Measurements from ENCODE around the gene PDSS2.
A peak's percentile ranks its signal among the peaks of the same experiment; 100 is the strongest.

Gene PDSS2

GRCh38 chr6:107304421-107305025 lies 154.8 kb downstream of the PDSS2 start:
- no peak overlapping the region for H2BK12ac ChIP-seq (ENCODE audit: low read length in 2 of 2)
- H3K4ac ChIP-seq (ENCODE audit: low read depth in 1 of 2, low read length in 2 of 2), result no peak overlapping the region
- H3K27ac ChIP-seq (ENCODE audit: low read length, poor library complexity, severe bottlenecking), result no peak overlapping the region
- H4K8ac ChIP-seq (ENCODE audit: low read length), result no peak overlapping the region
- H3K4me3 ChIP-seq (ENCODE audit: insufficient read depth in 1 of 2, low read depth in 1 of 2, low read length in 2 of 2), result no peak overlapping the region
- peaks cover 2% of the 10 kb centered on the region for H3K4me1 ChIP-seq (ENCODE audit: control insufficient read depth, insufficient read depth, low read depth, low read length)
- H2AK5ac ChIP-seq (ENCODE audit: low read length, severe bottlenecking), result no peak overlapping the region
- no peak overlapping the region for H2BK5ac ChIP-seq (ENCODE audit: low read depth, low read length, poor library complexity, severe bottlenecking)
- H3K36me3 ChIP-seq (ENCODE audit: control insufficient read depth in 1 of 2, insufficient read depth in 2 of 2, low read depth in 1 of 2, low read length in 2 of 2), result peaks cover 0 to 3% of the 10 kb centered on the region in 2 experiments
- 84% methylated on average over 3 of the region's 5 CpGs for WGBS
- no peak overlapping the region for H2BK120ac ChIP-seq (ENCODE audit: low read depth, low read length)
- no peaks in the 10 kb centered on the region for H3K27me3 ChIP-seq (ENCODE audit: control insufficient read depth in 1 of 2, insufficient read depth in 1 of 2, low read length in 2 of 2)
- H3K9me3 ChIP-seq (ENCODE audit: control insufficient read depth, low read length), result no peaks in the 10 kb centered on the region
- peaks cover 15% of the 10 kb centered on the region for H3K79me1 ChIP-seq (replicated peaks; ENCODE audit: low read length, poor library complexity, severe bottlenecking)
- H4K91ac ChIP-seq (ENCODE audit: low read length), result no peak overlapping the region
- H3K9ac ChIP-seq (ENCODE audit: low read length), result no peak overlapping the region
- no peak overlapping the region for H3K14ac ChIP-seq (ENCODE audit: low read length in 2 of 2)
- no peak overlapping the region for H3K18ac ChIP-seq (ENCODE audit: low read depth in 1 of 2, low read length in 2 of 2)
- peak; percentile 15 for DNase-seq
- H2AFZ ChIP-seq (ENCODE audit: low read depth, low read length), result no peak overlapping the region
- H3K4me2 ChIP-seq (ENCODE audit: low read length, poor library complexity, severe bottlenecking), result no peak overlapping the region
- H2BK15ac ChIP-seq (ENCODE audit: low read depth, poor library complexity, severe bottlenecking), result no peak overlapping the region
- H3K23ac ChIP-seq (ENCODE audit: low read length in 2 of 2), result no peak overlapping the region

DNA sequence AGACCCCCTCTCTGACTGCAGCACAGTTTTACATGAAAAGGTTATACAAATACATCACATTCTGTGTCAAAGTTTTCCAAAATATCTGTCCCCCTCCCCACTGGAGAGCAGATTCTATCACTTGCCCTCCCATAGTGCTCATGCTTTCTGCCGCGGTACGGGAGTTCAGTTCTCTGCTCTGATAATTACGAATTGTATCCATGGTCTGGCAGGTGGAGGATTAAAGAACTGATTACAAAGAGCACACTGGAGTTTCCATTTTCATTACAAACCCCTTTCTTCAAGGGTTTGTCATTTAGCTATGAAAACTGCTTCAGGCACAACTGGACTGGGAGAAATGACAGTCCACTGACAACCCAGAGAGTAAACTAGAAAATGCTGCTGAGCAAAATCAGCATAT lies 166.0 kb downstream of the PDSS2 start:
- Histone ChIP-seq H3K14ac (ENCODE audit: low read length in 2 of 2) (no peak overlapping the region), H4K8ac (ENCODE audit: low read length) (no peak overlapping the region), H2BK5ac (ENCODE audit: low read depth, low read length, poor library complexity, severe bottlenecking) (no peak overlapping the region), H3K4me3 (ENCODE audit: insufficient read depth in 1 of 2, low read depth in 1 of 2, low read length in 2 of 2) (no peak overlapping the region), H2BK15ac (ENCODE audit: low read depth, poor library complexity, severe bottlenecking) (no peak overlapping the region), H2AFZ (ENCODE audit: low read depth, low read length) (no peak overlapping the region), H3K18ac (ENCODE audit: low read depth in 1 of 2, low read length in 2 of 2) (no peak overlapping the region), H4K91ac (ENCODE audit: low read length) (no peak overlapping the region), H3K9ac (ENCODE audit: low read length) (no peak overlapping the region), H3K4me2 (ENCODE audit: low read length, poor library complexity, severe bottlenecking) (no peak overlapping the region), H3K36me3 (ENCODE audit: control insufficient read depth in 1 of 2, insufficient read depth in 2 of 2, low read depth in 1 of 2, low read length in 2 of 2) (no peaks in the 10 kb centered on the region), H3K27me3 (ENCODE audit: control insufficient read depth in 1 of 2, insufficient read depth in 1 of 2, low read length in 2 of 2) (no peaks in the 10 kb centered on the region), H3K4me1 (ENCODE audit: control insufficient read depth, insufficient read depth, low read depth, low read length) (no peaks in the 10 kb centered on the region), H3K79me1 (replicated peaks; ENCODE audit: low read length, poor library complexity, severe bottlenecking) (peaks cover 11% of the 10 kb centered on the region), H3K4ac (ENCODE audit: low read depth in 1 of 2, low read length in 2 of 2) (no peak overlapping the region), H3K27ac (ENCODE audit: low read length, poor library complexity, severe bottlenecking) (no peak overlapping the region), H2AK5ac (ENCODE audit: low read length, severe bottlenecking) (no peak overlapping the region), H3K9me3 (ENCODE audit: control insufficient read depth, low read length) (no peaks in the 10 kb centered on the region), H2BK120ac (ENCODE audit: low read depth, low read length) (no peak overlapping the region), H3K23ac (ENCODE audit: low read length in 2 of 2) (no peak overlapping the region), H2BK12ac (ENCODE audit: low read length in 2 of 2) (no peak overlapping the region)
- no peak for DNase-seq
- WGBS, result 100% methylated on average over 2 of the region's 4 CpGs

GRCh38 chr6:107292715-107293271 lies 166.6 kb downstream of the PDSS2 start:
- H4K8ac ChIP-seq (ENCODE audit: low read length), result no peak overlapping the region
- no peak overlapping the region for H2BK15ac ChIP-seq (ENCODE audit: low read depth, poor library complexity, severe bottlenecking)
- H2BK120ac ChIP-seq (ENCODE audit: low read depth, low read length), result no peak overlapping the region
- no peak overlapping the region for H3K4ac ChIP-seq (ENCODE audit: low read depth in 1 of 2, low read length in 2 of 2)
- no peak overlapping the region for H2BK5ac ChIP-seq (ENCODE audit: low read depth, low read length, poor library complexity, severe bottlenecking)
- no peaks in the 10 kb centered on the region for H3K9me3 ChIP-seq (ENCODE audit: control insufficient read depth, low read length)
- H2AK5ac ChIP-seq (ENCODE audit: low read length, severe bottlenecking), result no peak overlapping the region
- H2BK12ac ChIP-seq (ENCODE audit: low read length in 2 of 2), result no peak overlapping the region
- 68% methylated on average over 6 of the region's 6 CpGs for WGBS
- peaks cover 11% of the 10 kb centered on the region for H3K79me1 ChIP-seq (replicated peaks; ENCODE audit: low read length, poor library complexity, severe bottlenecking)
- H3K9ac ChIP-seq (ENCODE audit: low read length), result no peak overlapping the region
- peak overlapping the region in 1 of 2 experiments; percentile 22 for H3K18ac ChIP-seq (ENCODE audit: low read depth in 1 of 2, low read length in 2 of 2)
- H3K23ac ChIP-seq (ENCODE audit: low read length in 2 of 2), result no peak overlapping the region
- H3K4me2 ChIP-seq (ENCODE audit: low read length, poor library complexity, severe bottlenecking), result no peak overlapping the region
- H3K36me3 ChIP-seq (ENCODE audit: control insufficient read depth in 1 of 2, insufficient read depth in 2 of 2, low read depth in 1 of 2, low read length in 2 of 2), result no peaks in the 10 kb centered on the region
- H4K91ac ChIP-seq (ENCODE audit: low read length), result no peak overlapping the region
- H3K4me1 ChIP-seq (ENCODE audit: control insufficient read depth, insufficient read depth, low read depth, low read length), result no peaks in the 10 kb centered on the region
- H3K14ac ChIP-seq (ENCODE audit: low read length in 2 of 2), result no peak overlapping the region
- no peak overlapping the region for H3K4me3 ChIP-seq (ENCODE audit: insufficient read depth in 1 of 2, low read depth in 1 of 2, low read length in 2 of 2)
- no peak overlapping the region for H3K27ac ChIP-seq (ENCODE audit: low read length, poor library complexity, severe bottlenecking)
- H2AFZ ChIP-seq (ENCODE audit: low read depth, low read length), result no peak overlapping the region
- H3K27me3 ChIP-seq (ENCODE audit: control insufficient read depth in 1 of 2, insufficient read depth in 1 of 2, low read length in 2 of 2), result no peaks in the 10 kb centered on the region
- no peak for DNase-seq

- Histone ChIP-seq H3K14ac (ENCODE audit: low read length in 2 of 2) (no peak overlapping the region), H3K27ac (ENCODE audit: low read length, poor library complexity, severe bottlenecking) (no peak overlapping the region), H3K4me2 (ENCODE audit: low read length, poor library complexity, severe bottlenecking) (no peak overlapping the region), H2BK120ac (ENCODE audit: low read depth, low read length) (no peak overlapping the region), H3K9ac (ENCODE audit: low read length) (no peak overlapping the region), H2AFZ (ENCODE audit: low read depth, low read length) (no peak overlapping the region), H3K4me3 (ENCODE audit: insufficient read depth in 1 of 2, low read depth in 1 of 2, low read length in 2 of 2) (no peak overlapping the region), H3K27me3 (ENCODE audit: control insufficient read depth in 1 of 2, insufficient read depth in 1 of 2, low read length in 2 of 2) (no peaks in the 10 kb centered on the region), H4K8ac (ENCODE audit: low read length) (no peak overlapping the region), H3K4me1 (ENCODE audit: control insufficient read depth, insufficient read depth, low read depth, low read length) (no peaks in the 10 kb centered on the region), H2BK5ac (ENCODE audit: low read depth, low read length, poor library complexity, severe bottlenecking) (no peak overlapping the region), H2BK15ac (ENCODE audit: low read depth, poor library complexity, severe bottlenecking) (no peak overlapping the region), H3K23ac (ENCODE audit: low read length in 2 of 2) (no peak overlapping the region), H2BK12ac (ENCODE audit: low read length in 2 of 2) (no peak overlapping the region), H3K4ac (ENCODE audit: low read depth in 1 of 2, low read length in 2 of 2) (no peak overlapping the region), H3K18ac (ENCODE audit: low read depth in 1 of 2, low read length in 2 of 2) (peak overlapping the region in 1 of 2 experiments; percentile 5), H3K9me3 (ENCODE audit: control insufficient read depth, low read length) (no peaks in the 10 kb centered on the region), H3K79me1 (replicated peaks; ENCODE audit: low read length, poor library complexity, severe bottlenecking) (peaks cover 12% of the 10 kb centered on the region), H3K36me3 (ENCODE audit: control insufficient read depth in 1 of 2, insufficient read depth in 2 of 2, low read depth in 1 of 2, low read length in 2 of 2) (no peaks in the 10 kb centered on the region), H2AK5ac (ENCODE audit: low read length, severe bottlenecking) (no peak overlapping the region), H4K91ac (ENCODE audit: low read length) (no peak overlapping the region)
- DNase-seq, result no peak
- WGBS, result 76% methylated on average over 3 of the region's 3 CpGs
Measured at GRCh38 chr6:107290491-107290890, 168.9 kb downstream of the PDSS2 start.
